Prostate gland (tissue), 2 donors: ENCODE data around the gene FXYD4.

Experiments used
- POLR2A ChIP-seq: fragments of 450-650 bp; IDR thresholded peaks from one replicate; pipeline ENCODE4 v1.6.1; 2016; ENCODE audit warnings: antibody characterized with exemption, mild to moderate bottlenecking
- TF ChIP-seq, protein P1 (sequence below), 4 experiments: fragments of 200-600 bp in 2 of 4; fragments of 450-650 bp in 2 of 4; sonication (generic) in 2 of 4; IDR thresholded peaks; 1 replicate in 3 of 4; 2 replicates in 1 of 4; pipeline ENCODE4 v1.5.1; 2016 to 2019; ENCODE audit warnings: antibody characterized with exemption in 4 of 4, mild to moderate bottlenecking in 2 of 4, moderate library complexity in 2 of 4

DNA sequence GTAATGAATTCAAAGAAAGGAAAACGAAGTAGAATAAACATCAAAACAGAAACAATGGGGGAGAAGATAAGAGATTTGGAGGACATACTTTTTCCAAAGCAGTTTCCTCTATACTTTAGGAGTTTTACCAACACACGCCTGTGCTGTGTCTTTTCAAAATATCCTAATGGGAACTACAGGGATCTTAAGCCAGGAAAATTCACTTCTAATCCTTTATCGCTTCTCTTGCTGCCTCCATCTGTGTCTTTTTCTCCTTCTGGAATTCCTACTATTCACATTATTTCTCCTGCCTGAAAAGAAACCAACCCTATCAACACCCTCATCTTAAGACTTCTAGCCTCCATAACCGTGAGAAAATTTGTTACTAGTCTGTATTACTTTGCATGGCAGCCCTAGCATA is 30.7 kb downstream of the FXYD4 start:
- TF ChIP-seq, protein P1, sequence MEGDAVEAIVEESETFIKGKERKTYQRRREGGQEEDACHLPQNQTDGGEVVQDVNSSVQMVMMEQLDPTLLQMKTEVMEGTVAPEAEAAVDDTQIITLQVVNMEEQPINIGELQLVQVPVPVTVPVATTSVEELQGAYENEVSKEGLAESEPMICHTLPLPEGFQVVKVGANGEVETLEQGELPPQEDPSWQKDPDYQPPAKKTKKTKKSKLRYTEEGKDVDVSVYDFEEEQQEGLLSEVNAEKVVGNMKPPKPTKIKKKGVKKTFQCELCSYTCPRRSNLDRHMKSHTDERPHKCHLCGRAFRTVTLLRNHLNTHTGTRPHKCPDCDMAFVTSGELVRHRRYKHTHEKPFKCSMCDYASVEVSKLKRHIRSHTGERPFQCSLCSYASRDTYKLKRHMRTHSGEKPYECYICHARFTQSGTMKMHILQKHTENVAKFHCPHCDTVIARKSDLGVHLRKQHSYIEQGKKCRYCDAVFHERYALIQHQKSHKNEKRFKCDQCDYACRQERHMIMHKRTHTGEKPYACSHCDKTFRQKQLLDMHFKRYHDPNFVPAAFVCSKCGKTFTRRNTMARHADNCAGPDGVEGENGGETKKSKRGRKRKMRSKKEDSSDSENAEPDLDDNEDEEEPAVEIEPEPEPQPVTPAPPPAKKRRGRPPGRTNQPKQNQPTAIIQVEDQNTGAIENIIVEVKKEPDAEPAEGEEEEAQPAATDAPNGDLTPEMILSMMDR (IDR thresholded peaks at IDR 0.05), result no peak
- no peak for TF ChIP-seq POLR2A
